MM.1S (cell line): ENCODE data around the gene KRT23.
A peak's percentile ranks its signal among the peaks of the same experiment; 100 is the strongest.

Source experiments
- DNase-seq: peaks from one replicate; pipeline ENCODE4 v3.0.0-alpha.2; 2015
- H2AFZ ChIP-seq: fragments of 300-600 bp; sonication (generic); 2 replicates; pipeline ENCODE4 v1.6.0; 2016; ENCODE audit warnings: antibody characterized with exemption, low read length
- H3F3A ChIP-seq: fragments of 300-600 bp; sonication (generic); 2 replicates; pipeline ENCODE4 v1.6.1; 2016; ENCODE audit warnings: mild to moderate bottlenecking, antibody characterized with exemption, low read length, moderate library complexity, mixed read lengths; ENCODE audit not compliant: insufficient read depth
- H3K27ac ChIP-seq: fragments of 300-600 bp; sonication (generic); 2 replicates; pipeline ENCODE4 v1.5.1; 2016; ENCODE audit warnings: mild to moderate bottlenecking, low read length
- H3K27me3 ChIP-seq: fragments of 300-600 bp; sonication (generic); replicated peaks from 2 replicates; pipeline ENCODE4 v1.6.0; 2016; ENCODE audit warnings: low read length; ENCODE audit not compliant: insufficient read depth
- H3K36me3 ChIP-seq: fragments of 300-600 bp; sonication (generic); replicated peaks from 2 replicates; pipeline ENCODE4 v1.6.1; 2016; ENCODE audit warnings: mild to moderate bottlenecking, low read length, mixed read lengths; ENCODE audit not compliant: insufficient read depth
- H3K4me1 ChIP-seq: fragments of 300-600 bp; sonication (generic); 2 replicates; pipeline ENCODE4 v1.6.1; 2016; ENCODE audit warnings: low read length, mixed read lengths
- H3K4me2 ChIP-seq: fragments of 300-600 bp; sonication (generic); 2 replicates; pipeline ENCODE4 v1.6.0; 2016; ENCODE audit warnings: low read depth, low read length
- H3K4me3 ChIP-seq: fragments of 300-600 bp; sonication (generic); 2 replicates; pipeline ENCODE4 v1.5.1; 2016; ENCODE audit warnings: low read length, mixed read lengths
- H3K79me2 ChIP-seq: fragments of 300-600 bp; sonication (generic); 2 replicates; pipeline ENCODE4 v1.6.1; 2016; ENCODE audit warnings: mixed run types, low read length, mixed read lengths
- H3K9ac ChIP-seq: fragments of 300-600 bp; sonication (generic); 2 replicates; pipeline ENCODE4 v1.6.1; 2016; ENCODE audit warnings: low read length, mixed read lengths
- H3K9me2 ChIP-seq: fragments of 300-600 bp; sonication (generic); replicated peaks from 2 replicates; pipeline ENCODE4 v1.6.1; 2016; ENCODE audit warnings: mild to moderate bottlenecking, low read length, mixed read lengths; ENCODE audit not compliant: insufficient read depth
- H3K9me3 ChIP-seq: fragments of 300-600 bp; sonication (generic); replicated peaks from 2 replicates; pipeline ENCODE4 v1.6.1; 2016; ENCODE audit warnings: mild to moderate bottlenecking, low read length, mixed read lengths; ENCODE audit not compliant: insufficient read depth
- H4K20me1 ChIP-seq: fragments of 300-600 bp; sonication (generic); 2 replicates; pipeline ENCODE4 v1.6.1; 2016; ENCODE audit warnings: mild to moderate bottlenecking, low read length, moderate library complexity, mixed read lengths; ENCODE audit not compliant: insufficient read depth
- CTCF ChIP-seq: fragments of 300-600 bp; sonication (generic); IDR thresholded peaks from 2 replicates; pipeline ENCODE4 v1.5.1; 2016; ENCODE audit warnings: antibody characterized with exemption, low read length, mixed read lengths
- EZH2 ChIP-seq: fragments of 300-600 bp; sonication (generic); optimal IDR thresholded peaks from 2 replicates; pipeline ENCODE3; 2017; ENCODE audit warnings: low read depth, mild to moderate bottlenecking, antibody characterized with exemption, low read length, mixed read lengths
- EZH2phosphoT487 ChIP-seq: fragments of 300-600 bp; sonication (generic); IDR thresholded peaks from 2 replicates; pipeline ENCODE4 v1.6.1; 2018; ENCODE audit warnings: antibody characterized with exemption, low read length

KRT23 gene

GRCh38 chr17:40909351-40909750, 28.1 kb downstream of the KRT23 start:
- Histone ChIP-seq H3K27me3 (no peaks in the 10 kb centered on the region), H3F3A (no peaks in the 10 kb centered on the region), H2AFZ (no peak overlapping the region), H3K79me2 (no peaks in the 10 kb centered on the region), H3K4me2 (no peak overlapping the region), H3K9ac (no peak overlapping the region), H4K20me1 (no peaks in the 10 kb centered on the region), H3K27ac (no peak overlapping the region), H3K4me1 (0 out of 2 replicates have a peak, but pooled peaks cover 4% of the 10 kb centered on the region), H3K36me3 (no peaks in the 10 kb centered on the region), H3K9me3 (no peaks in the 10 kb centered on the region), H3K4me3 (no peak overlapping the region), H3K9me2 (no peaks in the 10 kb centered on the region)
- TF ChIP-seq CTCF: peak; percentile 62
- no peak for TF ChIP-seq EZH2
- DNase-seq: peak; percentile 67

DNA sequence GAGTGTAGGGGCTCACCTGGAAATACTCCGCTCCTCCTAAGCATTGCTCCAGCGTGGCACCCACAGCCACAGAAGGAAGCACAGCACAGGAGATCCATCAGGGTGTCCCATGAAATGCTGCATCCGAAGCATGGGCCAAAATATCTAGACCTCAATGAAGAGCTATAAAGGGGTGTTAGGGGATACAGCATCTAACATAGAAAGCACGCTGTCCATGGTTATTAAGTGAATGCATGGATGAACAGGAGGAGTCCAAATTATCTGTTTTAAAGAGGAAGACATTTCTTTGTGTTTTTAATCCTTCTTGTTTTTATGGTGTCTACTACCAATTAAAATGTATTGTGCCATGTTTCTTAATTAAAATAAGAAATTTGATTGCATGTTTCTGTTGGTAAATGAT, 30.8 kb downstream of the KRT23 start:
- Histone ChIP-seq H2AFZ (no peak overlapping the region), H3K4me1 (0 out of 2 replicates have a peak, but pooled peaks cover 4% of the 10 kb centered on the region), H3K79me2 (no peaks in the 10 kb centered on the region), H3K4me2 (no peak overlapping the region), H3K9ac (no peak overlapping the region), H3K9me2 (no peaks in the 10 kb centered on the region), H3K4me3 (no peak overlapping the region), H3K9me3 (no peaks in the 10 kb centered on the region), H3K27ac (no peak overlapping the region), H3F3A (no peaks in the 10 kb centered on the region), H3K27me3 (no peaks in the 10 kb centered on the region), H3K36me3 (no peaks in the 10 kb centered on the region), H4K20me1 (no peaks in the 10 kb centered on the region)
- DNase-seq: no peak
- TF ChIP-seq EZH2phosphoT487 (no peak), EZH2 (no peak), CTCF (no peak)

DNA sequence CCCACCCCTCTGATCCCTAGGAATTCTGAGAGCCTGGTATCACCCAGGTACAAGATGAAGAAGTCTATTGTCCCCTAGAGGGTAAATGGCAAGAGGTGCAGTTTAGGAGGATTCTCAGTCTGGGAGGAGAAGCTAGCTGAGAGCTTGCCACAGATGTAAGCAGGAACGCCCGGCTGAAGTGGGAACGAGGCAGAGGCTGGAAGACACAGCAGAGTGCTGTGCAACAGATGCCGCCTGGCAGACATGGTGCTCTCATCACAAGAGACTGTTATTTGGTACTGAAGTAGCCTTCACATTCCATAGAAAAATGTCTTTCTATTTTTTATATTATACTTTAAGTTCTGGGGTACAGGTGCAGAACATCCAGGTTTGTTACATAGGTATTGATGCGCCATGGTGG, 32.1 kb downstream of the KRT23 start:
- no peaks in the 10 kb centered on the region for H3K9me2 ChIP-seq
- no peak overlapping the region for H3K9ac ChIP-seq
- no peaks in the 10 kb centered on the region for H3K9me3 ChIP-seq
- no peaks in the 10 kb centered on the region for H4K20me1 ChIP-seq
- no peak overlapping the region for H2AFZ ChIP-seq
- H3K4me3 ChIP-seq: no peak overlapping the region
- H3F3A ChIP-seq: no peaks in the 10 kb centered on the region
- 0 out of 2 replicates have a peak, but pooled peaks cover 2% of the 10 kb centered on the region for H3K4me1 ChIP-seq
- no peak overlapping the region for H3K4me2 ChIP-seq
- H3K27me3 ChIP-seq: no peaks in the 10 kb centered on the region
- H3K79me2 ChIP-seq: no peaks in the 10 kb centered on the region
- H3K36me3 ChIP-seq: no peaks in the 10 kb centered on the region
- DNase-seq: no peak
- TF ChIP-seq CTCF (no peak), EZH2phosphoT487 (no peak), EZH2 (no peak)
- H3K27ac ChIP-seq: no peak overlapping the region
